Psoas muscle (tissue), 8 donors: ENCODE results near the gene CCDC148. TPM values are rescaled to one million over a fixed set of nuclear protein-coding genes. Genes with fewer than 3 reads are reported as not detected.

Experiments used
- ATAC-seq, 4 donors: fragments of 200-7000 bp; cut with Tn5 transposase; one replicate each; pipeline ENCODE4 v1.9.1; 2020; ENCODE audit warnings: moderate library complexity in 3 of 4, mild to moderate bottlenecking in 2 of 4
- DNase-seq, 2 donors: peaks; one replicate each; pipeline ENCODE4 v3.0.0-alpha.2; 2020
- H3K27ac ChIP-seq: fragments of 200-600 bp; one replicate; pipeline ENCODE4 v1.8.0; 2022
- H3K27me3 ChIP-seq, 3 donors: fragments of 200-600 bp in 1 of 3; one replicate each; pipeline versions ENCODE4 v1.6.1 to v1.8.0; 2013 to 2022; ENCODE audit warnings: low read length in 2 of 3, mild to moderate bottlenecking in 2 of 3, moderate library complexity in 1 of 3; ENCODE audit not compliant: insufficient read depth in 3 of 3
- H3K36me3 ChIP-seq, 2 donors: fragments of 200-600 bp in 1 of 2; one replicate each; pipeline versions ENCODE4 v1.6.1 to v1.8.0; 2013 to 2022; ENCODE audit warnings: low read depth in 1 of 2, mild to moderate bottlenecking in 1 of 2, moderate library complexity in 1 of 2; ENCODE audit not compliant: insufficient read depth in 1 of 2
- H3K4me1 ChIP-seq: fragments of 200-600 bp; one replicate; pipeline ENCODE4 v1.8.0; 2022
- H3K4me3 ChIP-seq: fragments of 200-600 bp; one replicate; pipeline ENCODE4 v1.8.0; 2022; ENCODE audit warnings: mild to moderate bottlenecking
- H3K9me3 ChIP-seq: fragments of 200-600 bp; one replicate; pipeline ENCODE4 v1.8.0; 2022
- CTCF ChIP-seq: fragments of 200-600 bp; IDR thresholded peaks from one replicate; pipeline ENCODE4 v1.8.0; 2022; ENCODE audit warnings: antibody characterized with exemption
- WGBS, 3 donors: extraction: QIAGEN DNeasy Blood & Tissue Kit; methylation state at CpG; one replicate each; pipeline versions ENCODE4 v1.1.6 to v1.1.7; 2013; 5-methylcytosine and 5-hydroxymethylcytosine counted together
- intact Hi-C, 2 donors: fragments of 100-400 bp; cut with DNase I; formaldehyde crosslinking; loops; one replicate each; pipeline versions ENCODE4 v1.11.0 to v1.14.2; 2022
- polyA plus RNA-seq, 3 donors: library from polyadenylated mRNA; stranded (reverse); fragments of 200-250 nt; gene quantifications; one replicate each; pipeline ENCODE4 v1.2.3, GENCODE V29; 2013
- total RNA-seq, 4 donors: library from RNA; stranded (reverse); fragmentation: NEBNext Ultra II Directional in 2 of 4; extraction: Animal tissue kit (Norgen Biotek cat#: 25700) in 2 of 4; gene quantifications; one replicate each; pipeline versions ENCODE4 v1.2.1 to v1.2.4, GENCODE V29; 2021 to 2023
- donor health status: healthy with polysubstance abuse.
- donor health status: DM: no; HTN: no; CAD: no; lungs with moderate emphysema.
- donor health status: Bipolar disorder and iron deficiency.
- donor health status: healthy.
- donor health status: DM: yes; HTN: yes; CAD: no.
- donor health status: DM: no; HTN: no; CAD: no.
- donor health status: DM: no; HTN: no; CAD: no.
- donor health status: DM: yes; HTN: yes; CAD: no.

CCDC148 gene
- total and polyA plus RNA-seq, 7 donors, result 0.10 TPM; not detected in 6

GRCh38 chr2:158489366-158490112 lies 33.0 kb upstream of the CCDC148 start:
- Histone ChIP-seq H3K4me1 (peaks cover 30% of the 10 kb centered on the region), H3K9me3 (no peaks in the 10 kb centered on the region), H3K36me3 (no peaks in the 10 kb centered on the region), H3K27ac (no peak overlapping the region), H3K27me3 (no peaks in the 10 kb centered on the region), H3K4me3 (no peak overlapping the region)
- ATAC-seq (no peak), DNase-seq (no peak)
- intact Hi-C loops, result no loop called here
- no peak for TF ChIP-seq CTCF
- 46 to 56% (median 50%) methylated on average over 6 of the region's 6 CpGs for WGBS, 3 donors

- peaks cover 30% of the 10 kb centered on the region for H3K4me1 ChIP-seq
Observed at GRCh38 chr2:158488442-158489216, 32.1 kb upstream of the CCDC148 start.

GRCh38 chr2:158487419-158487818 lies 30.9 kb upstream of the CCDC148 start:
- no peaks in the 10 kb centered on the region for H3K36me3 ChIP-seq
- peaks cover 26% of the 10 kb centered on the region for H3K4me1 ChIP-seq
- DNase-seq, result no peak
- H3K9me3 ChIP-seq, result no peaks in the 10 kb centered on the region
- H3K4me3 ChIP-seq, result no peak overlapping the region
- ATAC-seq, result peak in 2 of 4 donors; percentile 61 to 78
- no peak for TF ChIP-seq CTCF
- intact Hi-C loops, result no loop called here
- no peak overlapping the region for H3K27ac ChIP-seq
- no peaks in the 10 kb centered on the region for H3K27me3 ChIP-seq

More at GRCh38 chr2:158488442-158489216, 32.1 kb upstream of the CCDC148 start:
- DNase-seq, result no peak
- no peaks in the 10 kb centered on the region for H3K27me3 ChIP-seq
- no peak for TF ChIP-seq CTCF
- 49 to 59% (median 57%) methylated on average over 2 of the region's 2 CpGs for WGBS, 3 donors
- intact Hi-C loops, result no loop called here
- H3K27ac ChIP-seq, result no peak overlapping the region
- ATAC-seq, result no peak
- no peak overlapping the region for H3K4me3 ChIP-seq
- no peaks in the 10 kb centered on the region for H3K9me3 ChIP-seq
- no peaks in the 10 kb centered on the region for H3K36me3 ChIP-seq

- no peak for DNase-seq
- intact Hi-C loops, result no loop called here
- no peak overlapping the region for H3K27ac ChIP-seq
Observed at GRCh38 chr2:158486970-158487325, 30.4 kb upstream of the CCDC148 start.

More at GRCh38 chr2:158486970-158487325, 30.4 kb upstream of the CCDC148 start:
- no peak for TF ChIP-seq CTCF
- 50 to 68% (median 57%) methylated on average over 5 of the region's 5 CpGs for WGBS, 3 donors
- Histone ChIP-seq H3K4me3 (no peak overlapping the region), H3K4me1 (peaks cover 26% of the 10 kb centered on the region), H3K27me3 (no peaks in the 10 kb centered on the region), H3K9me3 (no peaks in the 10 kb centered on the region), H3K36me3 (no peaks in the 10 kb centered on the region)
- peak in 2 of 4 donors; percentile 33 to 37 for ATAC-seq
